WTC11 (cell line): ENCODE data around the gene KIF5A.

Experiments
- E2F1 ChIP-seq: sonication (generic); formaldehyde crosslinking; IDR thresholded peaks from 2 replicates; pipeline ENCODE4 v1.8.0; 2022; ENCODE audit warnings: mild to moderate bottlenecking, missing genetic modification reagents
- TF ChIP-seq, protein P1 (sequence below): fragments of 200-600 bp; IDR thresholded peaks from 2 replicates; pipeline ENCODE4 v1.8.0; 2022; ENCODE audit warnings: antibody characterized with exemption

DNA sequence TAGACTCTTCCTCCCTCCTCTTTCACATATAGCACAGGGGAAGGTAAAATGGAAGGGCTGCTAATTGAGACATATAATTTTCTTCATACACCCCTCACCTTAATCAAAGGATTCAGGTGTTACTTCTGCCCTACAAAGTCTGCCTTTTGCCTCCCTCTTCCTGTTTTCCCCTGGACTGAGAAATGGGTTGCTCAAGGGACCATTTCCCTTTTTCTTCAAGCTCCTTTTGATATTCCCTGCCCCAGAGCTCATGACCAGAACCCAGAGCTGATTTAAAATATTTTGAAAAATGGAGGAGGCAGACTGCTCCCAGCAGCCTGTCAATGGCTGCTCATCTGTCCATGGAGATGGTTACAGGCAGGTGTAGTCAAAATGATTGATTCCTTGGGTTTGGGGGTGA is 34.8 kb downstream of the KIF5A start:
- TF ChIP-seq, protein P1, sequence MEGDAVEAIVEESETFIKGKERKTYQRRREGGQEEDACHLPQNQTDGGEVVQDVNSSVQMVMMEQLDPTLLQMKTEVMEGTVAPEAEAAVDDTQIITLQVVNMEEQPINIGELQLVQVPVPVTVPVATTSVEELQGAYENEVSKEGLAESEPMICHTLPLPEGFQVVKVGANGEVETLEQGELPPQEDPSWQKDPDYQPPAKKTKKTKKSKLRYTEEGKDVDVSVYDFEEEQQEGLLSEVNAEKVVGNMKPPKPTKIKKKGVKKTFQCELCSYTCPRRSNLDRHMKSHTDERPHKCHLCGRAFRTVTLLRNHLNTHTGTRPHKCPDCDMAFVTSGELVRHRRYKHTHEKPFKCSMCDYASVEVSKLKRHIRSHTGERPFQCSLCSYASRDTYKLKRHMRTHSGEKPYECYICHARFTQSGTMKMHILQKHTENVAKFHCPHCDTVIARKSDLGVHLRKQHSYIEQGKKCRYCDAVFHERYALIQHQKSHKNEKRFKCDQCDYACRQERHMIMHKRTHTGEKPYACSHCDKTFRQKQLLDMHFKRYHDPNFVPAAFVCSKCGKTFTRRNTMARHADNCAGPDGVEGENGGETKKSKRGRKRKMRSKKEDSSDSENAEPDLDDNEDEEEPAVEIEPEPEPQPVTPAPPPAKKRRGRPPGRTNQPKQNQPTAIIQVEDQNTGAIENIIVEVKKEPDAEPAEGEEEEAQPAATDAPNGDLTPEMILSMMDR: no peak
- no peak for TF ChIP-seq E2F1 (CRISPR knock-in tag)
